Calu3 (cell line): ENCODE data around the gene MOB3B. TPM values are rescaled to one million over a fixed set of nuclear protein-coding genes. Genes with fewer than 3 reads are reported as not detected.

Experiments used
- BruUV-seq: library from RNA; stranded (reverse); fragments of 400-500 nt; replicated peaks from 2 replicates; lab custom pipeline; 2021; lab: Mats Ljungman, UMichigan
- CTCF ChIA-PET: fragments of 300-600 bp; sonication (Branson Sonifier 250); formaldehyde crosslinking; loops from one replicate; lab custom pipeline; 2022; ENCODE audit warnings: antibody characterized with exemption; lab: Charles Lee
- DNase-seq: peaks from one replicate; pipeline ENCODE4 v3.0.0; 2022
- H3K27ac Mint-ChIP-seq: one replicate; pipeline ENCODE4 v1.8.0; 2022; ENCODE audit warnings: mixed read lengths; ENCODE audit not compliant: unreplicated experiment
- H3K27me3 Mint-ChIP-seq: one replicate; pipeline ENCODE4 v1.8.0; 2022; ENCODE audit warnings: mixed read lengths; ENCODE audit not compliant: unreplicated experiment
- H3K36me3 Mint-ChIP-seq: one replicate; pipeline ENCODE4 v1.8.0; 2022; ENCODE audit warnings: mild to moderate bottlenecking, moderate library complexity, mixed read lengths; ENCODE audit not compliant: insufficient read depth, unreplicated experiment
- H3K4me1 Mint-ChIP-seq: one replicate; pipeline ENCODE4 v1.8.0; 2022; ENCODE audit warnings: mild to moderate bottlenecking, low read depth, mixed read lengths; ENCODE audit not compliant: unreplicated experiment
- H3K4me3 Mint-ChIP-seq: one replicate; pipeline ENCODE4 v1.8.0; 2022; ENCODE audit warnings: mild to moderate bottlenecking, low read depth, moderate library complexity, mixed read lengths; ENCODE audit not compliant: unreplicated experiment
- H3K9me3 Mint-ChIP-seq: one replicate; pipeline ENCODE4 v1.8.0; 2022; ENCODE audit warnings: low read depth, mixed read lengths; ENCODE audit not compliant: unreplicated experiment
- intact Hi-C: fragments of 100-400 bp; cut with micrococcal nuclease; formaldehyde crosslinking; loops from one replicate; pipeline ENCODE4 v1.10.0; 2022; ENCODE audit not compliant: unreplicated experiment
- total RNA-seq: library from RNA; stranded (reverse); gene quantifications from 2 replicates; pipeline ENCODE4 v1.2.3, GENCODE V29; 2022
- TF ChIP-seq, protein P1 (sequence below): fragments of 200-600 bp; IDR thresholded peaks from one replicate; pipeline ENCODE4 v1.8.0; 2022; ENCODE audit warnings: antibody characterized with exemption; ENCODE audit not compliant: unreplicated experiment

MOB3B gene
- total RNA-seq, 1 experiment from 2014 or later = 7.6 TPM

- Mint-ChIP-seq H3K4me1 (peaks cover 49% of the 10 kb centered on the region), H3K9me3 (no peaks in the 10 kb centered on the region), H3K4me3 (no peak overlapping the region), H3K36me3 (no peaks in the 10 kb centered on the region), H3K27me3 (no peaks in the 10 kb centered on the region), H3K27ac (no peak overlapping the region)
- intact Hi-C loops = no loop called here
- TF ChIP-seq, protein P1, sequence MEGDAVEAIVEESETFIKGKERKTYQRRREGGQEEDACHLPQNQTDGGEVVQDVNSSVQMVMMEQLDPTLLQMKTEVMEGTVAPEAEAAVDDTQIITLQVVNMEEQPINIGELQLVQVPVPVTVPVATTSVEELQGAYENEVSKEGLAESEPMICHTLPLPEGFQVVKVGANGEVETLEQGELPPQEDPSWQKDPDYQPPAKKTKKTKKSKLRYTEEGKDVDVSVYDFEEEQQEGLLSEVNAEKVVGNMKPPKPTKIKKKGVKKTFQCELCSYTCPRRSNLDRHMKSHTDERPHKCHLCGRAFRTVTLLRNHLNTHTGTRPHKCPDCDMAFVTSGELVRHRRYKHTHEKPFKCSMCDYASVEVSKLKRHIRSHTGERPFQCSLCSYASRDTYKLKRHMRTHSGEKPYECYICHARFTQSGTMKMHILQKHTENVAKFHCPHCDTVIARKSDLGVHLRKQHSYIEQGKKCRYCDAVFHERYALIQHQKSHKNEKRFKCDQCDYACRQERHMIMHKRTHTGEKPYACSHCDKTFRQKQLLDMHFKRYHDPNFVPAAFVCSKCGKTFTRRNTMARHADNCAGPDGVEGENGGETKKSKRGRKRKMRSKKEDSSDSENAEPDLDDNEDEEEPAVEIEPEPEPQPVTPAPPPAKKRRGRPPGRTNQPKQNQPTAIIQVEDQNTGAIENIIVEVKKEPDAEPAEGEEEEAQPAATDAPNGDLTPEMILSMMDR = no peak
- no peak for DNase-seq
- no TSS peak for BruUV-seq
- CTCF ChIA-PET = no interaction called here
These were observed 134.1 kb downstream of the MOB3B start for GRCh38 chr9:27395484-27395921.

GRCh38 chr9:27394826-27395201, 134.8 kb downstream of the MOB3B start:
- H3K4me1 Mint-ChIP-seq = peaks cover 49% of the 10 kb centered on the region
- intact Hi-C loops = no loop called here
- CTCF ChIA-PET = interaction anchor here (0.9 kb wide), 1 partner anchor 29 kb away, joined by 3 read pairs; no protein-coding TSS in a partner anchor
- no peak for DNase-seq
- peak overlapping the region; percentile 67 for H3K27ac Mint-ChIP-seq
- H3K4me3 Mint-ChIP-seq = peak overlapping the region; percentile 37
- no peaks in the 10 kb centered on the region for H3K36me3 Mint-ChIP-seq
- H3K27me3 Mint-ChIP-seq = no peaks in the 10 kb centered on the region
- BruUV-seq = no TSS peak
- H3K9me3 Mint-ChIP-seq = no peaks in the 10 kb centered on the region
- TF ChIP-seq, protein P1 = no peak

- H3K9me3 Mint-ChIP-seq = no peaks in the 10 kb centered on the region
- no peak for DNase-seq
- TF ChIP-seq, protein P1 = no peak
- CTCF ChIA-PET = interaction anchor here (0.9 kb wide), 1 partner anchor 29 kb away, joined by 3 read pairs; no protein-coding TSS in a partner anchor
- H3K4me1 Mint-ChIP-seq = peaks cover 53% of the 10 kb centered on the region
- no peaks in the 10 kb centered on the region for H3K27me3 Mint-ChIP-seq
- peak overlapping the region; percentile 67 for H3K27ac Mint-ChIP-seq
- H3K36me3 Mint-ChIP-seq = no peaks in the 10 kb centered on the region
- intact Hi-C loops = no loop called here
- peak overlapping the region; percentile 37 for H3K4me3 Mint-ChIP-seq
- no TSS peak for BruUV-seq
These were observed 135.3 kb downstream of the MOB3B start for GRCh38 chr9:27394154-27394825.

GRCh38 chr9:27393054-27393846, 136.4 kb downstream of the MOB3B start:
- intact Hi-C loops = no loop called here
- no peak overlapping the region for H3K27ac Mint-ChIP-seq
- H3K36me3 Mint-ChIP-seq = no peaks in the 10 kb centered on the region
- H3K4me3 Mint-ChIP-seq = no peak overlapping the region
- peaks cover 63% of the 10 kb centered on the region for H3K4me1 Mint-ChIP-seq
- DNase-seq = no peak
- no peaks in the 10 kb centered on the region for H3K27me3 Mint-ChIP-seq
- CTCF ChIA-PET = no interaction called here
- TF ChIP-seq, protein P1 = no peak
- BruUV-seq = no TSS peak
- no peaks in the 10 kb centered on the region for H3K9me3 Mint-ChIP-seq
